Ammon's horn (tissue), 1 donor: ENCODE data around the gene CFAP73.

Source experiments
- DNase-seq: peaks from one replicate; pipeline ENCODE4 v3.0.0-alpha.2; 2016; ENCODE audit warnings: low spot score

The CFAP73 gene

GRCh38 chr12:113142173-113142885 lies 7.2 kb upstream of the CFAP73 start:
- DNase-seq, result peak; percentile 96

GRCh38 chr12:113142886-113143332 lies 6.6 kb upstream of the CFAP73 start:
- DNase-seq, result no peak

- no peak for DNase-seq
Observed at GRCh38 chr12:113143959-113144358, 5.6 kb upstream of the CFAP73 start.

GRCh38 chr12:113144806-113145205 lies 4.7 kb upstream of the CFAP73 start:
- no peak for DNase-seq

GRCh38 chr12:113145720-113146551 lies 3.6 kb upstream of the CFAP73 start:
- DNase-seq, result no peak

- DNase-seq, result no peak
Observed at GRCh38 chr12:113146999-113147398, 2.5 kb upstream of the CFAP73 start.

- no peak for DNase-seq
Observed at GRCh38 chr12:113151655-113152054, 2.1 kb downstream of the CFAP73 start.

- DNase-seq, result no peak
Observed at GRCh38 chr12:113152196-113152834, 2.8 kb downstream of the CFAP73 start.

GRCh38 chr12:113152835-113153814 lies 3.6 kb downstream of the CFAP73 start:
- peak; percentile 86 for DNase-seq

GRCh38 chr12:113154351-113154973 lies 4.9 kb downstream of the CFAP73 start:
- no peak for DNase-seq

GRCh38 chr12:113155060-113155459 lies 5.5 kb downstream of the CFAP73 start:
- DNase-seq, result no peak

- no peak for DNase-seq
Observed at GRCh38 chr12:113155646-113156045, 6.1 kb downstream of the CFAP73 start.

- no peak for DNase-seq
Observed at GRCh38 chr12:113157218-113157859, 7.8 kb downstream of the CFAP73 start.

- DNase-seq, result no peak
Observed at GRCh38 chr12:113158439-113159203, 9.1 kb downstream of the CFAP73 start.

GRCh38 chr12:113159937-113160336 lies 10.4 kb downstream of the CFAP73 start:
- DNase-seq, result no peak

GRCh38 chr12:113161415-113162016 lies 12.0 kb downstream of the CFAP73 start:
- peak; percentile 78 for DNase-seq

- DNase-seq, result no peak
Observed at GRCh38 chr12:113162102-113163029, 12.8 kb downstream of the CFAP73 start.

GRCh38 chr12:113163030-113163360 lies 13.5 kb downstream of the CFAP73 start:
- DNase-seq, result no peak
